RWPE2 (cell line): ENCODE measurements around the gene ROPN1L.

Source experiments
- ATAC-seq: fragments of 200-7000 bp; cut with Tn5 transposase; 3 replicates; pipeline ENCODE4 v1.9.1; 2021; ENCODE audit warnings: low read depth
- DNase-seq: peaks from one replicate; pipeline ENCODE4 v3.0.0-alpha.2; 2020; ENCODE audit warnings: low spot score
- H3K27ac ChIP-seq: fragments of 450-650 bp; 2 replicates; pipeline ENCODE4 v1.5.1; 2017; ENCODE audit warnings: mild to moderate bottlenecking; ENCODE audit not compliant: poor library complexity, severe bottlenecking
- H3K27me3 ChIP-seq: fragments of 250-450 bp; sonication (Bioruptor Pico); 2 replicates; pipeline ENCODE4 v1.5.1; 2021; ENCODE audit warnings: mild to moderate bottlenecking, moderate library complexity; ENCODE audit not compliant: insufficient read depth, poor library complexity, severe bottlenecking
- H3K36me3 ChIP-seq: fragments of 250-450 bp; sonication (Bioruptor Pico); 2 replicates; pipeline ENCODE4 v1.5.1; 2020; ENCODE audit warnings: low read depth, mild to moderate bottlenecking, moderate library complexity
- H3K4me1 ChIP-seq: fragments of 250-450 bp; sonication (Bioruptor Pico); 2 replicates; pipeline ENCODE4 v1.5.1; 2021; ENCODE audit warnings: mild to moderate bottlenecking, moderate library complexity; ENCODE audit not compliant: insufficient read depth, poor library complexity, severe bottlenecking
- H3K4me3 ChIP-seq: fragments of 250-450 bp; sonication (Bioruptor Pico); 2 replicates; pipeline ENCODE4 v1.5.1; 2021; ENCODE audit warnings: mild to moderate bottlenecking, moderate library complexity; ENCODE audit not compliant: severe bottlenecking
- H3K9me3 ChIP-seq: fragments of 250-450 bp; sonication (Bioruptor Pico); 2 replicates; pipeline ENCODE4 v1.5.1; 2021; ENCODE audit warnings: mild to moderate bottlenecking, moderate library complexity; ENCODE audit not compliant: severe bottlenecking
- CTCF ChIP-seq: fragments of 450-650 bp; IDR thresholded peaks from one replicate; pipeline ENCODE4 v1.5.1; 2017; ENCODE audit warnings: mild to moderate bottlenecking, moderate library complexity; ENCODE audit not compliant: poor library complexity, severe bottlenecking

The ROPN1L gene

GRCh38 chr5:10485142-10485795 lies 43.6 kb downstream of the ROPN1L start:
- ATAC-seq, result no peak
- H3K27ac ChIP-seq, result no peak overlapping the region
- H3K36me3 ChIP-seq, result no peaks in the 10 kb centered on the region

GRCh38 chr5:10485897-10486296 lies 44.2 kb downstream of the ROPN1L start:
- Histone ChIP-seq H3K9me3 (no peaks in the 10 kb centered on the region), H3K4me1 (peaks cover 8% of the 10 kb centered on the region), H3K27ac (no peak overlapping the region), H3K4me3 (no peak overlapping the region), H3K27me3 (no peaks in the 10 kb centered on the region), H3K36me3 (no peaks in the 10 kb centered on the region)
- DNase-seq (no peak), ATAC-seq (no peak)
- TF ChIP-seq CTCF, result no peak

More at GRCh38 chr5:10485142-10485795, 43.6 kb downstream of the ROPN1L start:
- Histone ChIP-seq H3K9me3 (no peaks in the 10 kb centered on the region), H3K4me1 (peaks cover 8% of the 10 kb centered on the region), H3K4me3 (no peak overlapping the region), H3K27me3 (no peaks in the 10 kb centered on the region)
- TF ChIP-seq CTCF, result no peak
- no peak for DNase-seq

GRCh38 chr5:10486511-10487344 lies 45.0 kb downstream of the ROPN1L start:
- Histone ChIP-seq H3K27me3 (no peaks in the 10 kb centered on the region), H3K4me1 (peaks cover 8% of the 10 kb centered on the region), H3K27ac (no peak overlapping the region), H3K9me3 (no peaks in the 10 kb centered on the region), H3K4me3 (no peak overlapping the region), H3K36me3 (no peaks in the 10 kb centered on the region)
- DNase-seq (no peak), ATAC-seq (no peak)
- no peak for TF ChIP-seq CTCF

- no peak for DNase-seq
- Histone ChIP-seq H3K9me3 (no peaks in the 10 kb centered on the region), H3K4me3 (no peak overlapping the region), H3K4me1 (peaks cover 8% of the 10 kb centered on the region), H3K27me3 (no peaks in the 10 kb centered on the region), H3K36me3 (no peaks in the 10 kb centered on the region), H3K27ac (no peak overlapping the region)
- ATAC-seq, result no peak
- no peak for TF ChIP-seq CTCF
These were observed 46.5 kb downstream of the ROPN1L start for GRCh38 chr5:10488144-10488543.
